HG03571 (cell line): ENCODE measurements around the gene ARL15.

Source experiments
- ATAC-seq: cut with Tn5 transposase; IDR thresholded peaks from one replicate; pipeline ENCODE4 v1.9.1; 2021; ENCODE audit not compliant: unreplicated experiment

The ARL15 gene

DNA sequence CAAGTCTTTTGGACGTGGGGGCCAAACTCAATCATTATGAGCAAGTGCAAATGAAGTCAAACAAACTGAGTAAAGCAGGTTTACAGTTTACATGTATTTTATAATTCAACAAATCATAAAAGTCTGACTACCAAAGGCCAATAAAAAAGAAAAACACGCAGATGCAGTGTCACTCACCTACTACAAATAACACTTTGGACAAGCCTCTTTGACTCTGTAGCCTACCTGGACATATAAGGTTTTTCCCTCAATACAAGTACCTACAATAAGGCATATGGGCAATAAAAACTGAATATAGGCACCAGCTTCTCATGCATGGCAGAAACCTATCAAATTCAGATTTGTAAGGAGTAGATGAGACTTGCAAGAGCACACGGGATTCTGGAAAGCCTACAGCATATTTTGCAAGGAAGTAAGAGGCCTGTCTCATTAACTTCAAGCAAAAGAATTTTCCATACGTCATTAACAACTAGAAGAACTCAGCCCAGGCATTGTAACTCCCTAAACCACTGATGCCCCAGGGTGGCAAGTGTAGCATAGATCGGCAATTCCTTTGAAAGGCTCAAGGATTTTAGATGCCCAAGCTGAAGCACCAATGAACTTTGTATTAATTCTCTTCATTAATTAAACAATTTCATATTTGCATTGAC, 21.7 kb downstream of the ARL15 start:
- no peak for ATAC-seq

GRCh38 chr5:54285686-54286085, 24.7 kb downstream of the ARL15 start:
- ATAC-seq = no peak

- no peak for ATAC-seq
These were observed 25.8 kb downstream of the ARL15 start for GRCh38 chr5:54284586-54284985.

GRCh38 chr5:54282876-54283275, 27.5 kb downstream of the ARL15 start:
- no peak for ATAC-seq

GRCh38 chr5:54281960-54282692, 28.2 kb downstream of the ARL15 start:
- no peak for ATAC-seq

GRCh38 chr5:54279960-54280359, 30.4 kb downstream of the ARL15 start:
- no peak for ATAC-seq

GRCh38 chr5:54278979-54279717, 31.2 kb downstream of the ARL15 start:
- ATAC-seq = no peak

GRCh38 chr5:54278036-54278830, 32.1 kb downstream of the ARL15 start:
- no peak for ATAC-seq

DNA sequence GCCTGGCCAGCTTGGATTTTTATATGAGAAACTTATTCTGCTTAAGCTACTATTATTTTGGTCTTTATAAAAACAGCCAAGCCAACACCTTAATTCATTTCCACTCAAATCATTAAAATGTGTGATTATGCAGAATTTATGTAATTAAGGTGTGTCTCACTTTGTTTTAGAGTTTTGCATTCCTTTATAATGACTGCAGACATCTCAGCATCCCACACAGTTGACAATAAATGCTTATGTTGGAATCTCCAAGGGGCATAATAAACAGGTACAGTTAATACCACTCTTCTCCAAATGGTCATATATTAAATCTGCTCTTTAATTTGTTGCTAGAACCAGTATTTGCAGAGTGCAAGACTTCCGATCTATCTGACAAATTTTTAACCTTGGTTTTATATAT, 34.3 kb downstream of the ARL15 start:
- ATAC-seq = no peak

DNA sequence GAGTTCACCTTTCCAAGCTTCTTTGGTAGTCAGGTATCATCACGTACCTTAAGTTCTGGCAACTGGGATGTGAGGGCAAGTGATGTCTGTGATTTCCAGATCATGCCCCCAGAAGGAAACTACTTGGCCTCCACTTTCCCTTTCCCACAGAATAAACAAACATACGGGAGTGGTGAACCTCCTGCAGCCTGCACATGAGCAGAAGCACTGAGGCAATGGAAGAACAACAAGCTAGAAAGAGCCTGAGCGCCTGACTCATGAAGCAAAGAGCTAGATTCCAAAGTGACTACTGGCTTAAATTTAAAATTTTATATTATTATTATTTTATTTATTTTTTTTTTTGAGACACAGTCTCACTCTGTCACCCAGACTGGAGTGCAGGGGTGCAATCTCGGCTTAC, 35.0 kb downstream of the ARL15 start:
- no peak for ATAC-seq

GRCh38 chr5:54274944-54275343, 35.4 kb downstream of the ARL15 start:
- ATAC-seq = no peak

GRCh38 chr5:54273715-54274114, 36.7 kb downstream of the ARL15 start:
- no peak for ATAC-seq

GRCh38 chr5:54272746-54273145, 37.6 kb downstream of the ARL15 start:
- no peak for ATAC-seq

GRCh38 chr5:54270326-54270725, 40.0 kb downstream of the ARL15 start:
- ATAC-seq = no peak

- no peak for ATAC-seq
These were observed 45.8 kb downstream of the ARL15 start for GRCh38 chr5:54264574-54264973.

DNA sequence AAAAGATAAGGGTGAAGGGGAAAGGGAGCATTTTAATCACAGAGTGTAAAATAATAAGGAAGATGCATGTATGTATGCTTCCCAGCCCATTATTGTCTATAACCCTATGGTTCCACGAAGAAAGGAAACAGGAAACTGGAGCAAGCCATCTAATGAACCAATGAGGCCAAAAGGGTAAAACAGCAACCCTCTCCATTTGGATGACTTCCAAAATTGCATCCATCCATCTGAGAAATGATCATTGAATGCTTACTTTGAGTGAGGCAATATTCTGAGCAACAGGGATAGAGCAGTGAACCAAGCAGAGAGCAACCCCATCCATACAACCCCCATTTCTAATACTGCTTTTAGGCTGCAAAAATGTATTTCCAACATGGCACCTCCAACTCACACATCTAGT, 46.9 kb downstream of the ARL15 start:
- ATAC-seq = no peak

GRCh38 chr5:54261596-54261995, 48.8 kb downstream of the ARL15 start:
- no peak for ATAC-seq

- no peak for ATAC-seq
These were observed 50.4 kb downstream of the ARL15 start for GRCh38 chr5:54259981-54260380.

DNA sequence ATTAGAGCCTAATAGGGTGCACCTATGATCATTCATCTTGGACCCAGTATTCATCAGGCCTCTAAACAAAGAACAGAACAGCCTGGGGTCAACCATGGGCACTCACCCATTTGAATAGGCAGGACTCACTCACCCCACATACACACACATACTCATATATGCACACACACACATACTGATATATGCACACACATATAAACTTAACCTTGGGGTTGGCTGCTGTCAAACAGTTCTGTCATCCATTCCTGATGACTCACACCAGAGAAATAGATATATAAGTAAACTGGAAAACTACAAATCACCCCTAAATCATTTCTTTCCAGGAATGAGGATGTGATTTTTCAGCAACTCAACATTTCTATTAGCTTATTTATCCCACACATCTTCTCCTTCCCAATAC, 51.3 kb downstream of the ARL15 start:
- no peak for ATAC-seq

- ATAC-seq = no peak
These were observed 52.8 kb downstream of the ARL15 start for GRCh38 chr5:54257366-54258118.
